Endothelial cell of umbilical vein (primary cell): ENCODE results near the gene TFF2.

Experiments
- EZH2 ChIP-seq: IDR thresholded peaks from 2 replicates; pipeline ENCODE4 v1.6.1; 2012; ENCODE audit warnings: borderline replicate concordance, low read depth, mild to moderate bottlenecking, moderate library complexity, low read length, inconsistent platforms; ENCODE audit not compliant: severe bottlenecking
- FOS ChIP-seq: IDR thresholded peaks from 2 replicates; pipeline ENCODE4 v1.6.1; 2011; ENCODE audit warnings: mild to moderate bottlenecking, low read length, moderate library complexity, borderline replicate concordance; ENCODE audit not compliant: insufficient read depth
- JUN ChIP-seq: IDR thresholded peaks from 2 replicates; pipeline ENCODE4 v1.6.1; 2011; ENCODE audit warnings: borderline replicate concordance, low read depth; ENCODE audit not compliant: insufficient read length, insufficient read depth
- MYC ChIP-seq: IDR thresholded peaks from one replicate; pipeline ENCODE4 v1.6.1; 2011; ENCODE audit warnings: mild to moderate bottlenecking, low read depth, low read length
- POLR2A ChIP-seq: IDR thresholded peaks from 2 replicates; pipeline ENCODE4 v1.6.1; 2012; ENCODE audit warnings: low read depth, mild to moderate bottlenecking, control low read depth, low read length
- POLR2AphosphoS5 ChIP-seq: IDR thresholded peaks from 2 replicates; pipeline ENCODE4 v1.6.1; 2012; ENCODE audit warnings: low read depth, mild to moderate bottlenecking, control low read depth, low read length, moderate library complexity; ENCODE audit not compliant: insufficient read depth
- TF ChIP-seq, protein P1 (sequence below), 2 donors: IDR thresholded peaks; 1 replicate in 1 of 2; 2 replicates in 1 of 2; pipeline ENCODE4 v1.5.1; 2011; ENCODE audit warnings: low read length in 2 of 2, mild to moderate bottlenecking in 2 of 2, moderate library complexity in 2 of 2, control low read depth in 1 of 2, inconsistent platforms in 1 of 2, low read depth in 1 of 2; ENCODE audit not compliant: insufficient read depth in 1 of 2; ENCODE audit errors: extremely low read depth in 1 of 2
- TF ChIP-seq, protein P2 (sequence below): IDR thresholded peaks from 2 replicates; pipeline ENCODE4 v1.6.1; 2011; ENCODE audit not compliant: insufficient read depth, insufficient read length

DNA sequence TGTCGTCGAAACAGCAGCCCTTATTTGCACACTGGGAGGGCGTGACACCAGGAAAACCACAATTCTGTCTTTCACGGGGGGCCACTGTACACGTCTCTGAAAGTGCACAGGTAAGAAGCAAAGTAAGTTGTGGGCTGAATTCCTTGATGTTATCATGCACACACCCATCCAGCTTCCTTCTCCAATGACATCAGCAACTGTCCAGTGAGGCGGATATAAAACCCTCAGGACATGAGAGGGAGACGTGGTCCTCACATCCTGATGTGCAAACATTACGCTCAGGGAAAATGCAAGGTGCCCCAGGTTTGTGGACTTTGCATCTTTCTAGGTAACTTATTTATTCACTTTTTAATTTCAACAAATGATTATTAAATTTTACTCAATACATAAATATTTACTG is 12.5 kb upstream of the TFF2 start:
- no peak for TF ChIP-seq POLR2A
- TF ChIP-seq, protein P1, sequence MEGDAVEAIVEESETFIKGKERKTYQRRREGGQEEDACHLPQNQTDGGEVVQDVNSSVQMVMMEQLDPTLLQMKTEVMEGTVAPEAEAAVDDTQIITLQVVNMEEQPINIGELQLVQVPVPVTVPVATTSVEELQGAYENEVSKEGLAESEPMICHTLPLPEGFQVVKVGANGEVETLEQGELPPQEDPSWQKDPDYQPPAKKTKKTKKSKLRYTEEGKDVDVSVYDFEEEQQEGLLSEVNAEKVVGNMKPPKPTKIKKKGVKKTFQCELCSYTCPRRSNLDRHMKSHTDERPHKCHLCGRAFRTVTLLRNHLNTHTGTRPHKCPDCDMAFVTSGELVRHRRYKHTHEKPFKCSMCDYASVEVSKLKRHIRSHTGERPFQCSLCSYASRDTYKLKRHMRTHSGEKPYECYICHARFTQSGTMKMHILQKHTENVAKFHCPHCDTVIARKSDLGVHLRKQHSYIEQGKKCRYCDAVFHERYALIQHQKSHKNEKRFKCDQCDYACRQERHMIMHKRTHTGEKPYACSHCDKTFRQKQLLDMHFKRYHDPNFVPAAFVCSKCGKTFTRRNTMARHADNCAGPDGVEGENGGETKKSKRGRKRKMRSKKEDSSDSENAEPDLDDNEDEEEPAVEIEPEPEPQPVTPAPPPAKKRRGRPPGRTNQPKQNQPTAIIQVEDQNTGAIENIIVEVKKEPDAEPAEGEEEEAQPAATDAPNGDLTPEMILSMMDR (IDR thresholded peaks at IDR 0.05; ENCODE audit: extremely low read depth in 1 of 2, insufficient read depth in 1 of 2, low read depth in 1 of 2, low read length in 2 of 2), result no peak
- TF ChIP-seq JUN, result no peak
- no peak for TF ChIP-seq POLR2AphosphoS5
- no peak for TF ChIP-seq EZH2
- TF ChIP-seq, protein P2, sequence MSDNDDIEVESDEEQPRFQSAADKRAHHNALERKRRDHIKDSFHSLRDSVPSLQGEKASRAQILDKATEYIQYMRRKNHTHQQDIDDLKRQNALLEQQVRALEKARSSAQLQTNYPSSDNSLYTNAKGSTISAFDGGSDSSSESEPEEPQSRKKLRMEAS, result no peak
- TF ChIP-seq MYC, result no peak
- no peak for TF ChIP-seq FOS
